ENCODE results near the gene NPDC1. TPM values are rescaled to one million over a fixed set of nuclear protein-coding genes. Genes with fewer than 3 reads are reported as not detected.

NPDC1 gene
- total and polyA plus RNA-seq, 12 donors, result 5.1 to 311 (median 43.3) TPM

DNA sequence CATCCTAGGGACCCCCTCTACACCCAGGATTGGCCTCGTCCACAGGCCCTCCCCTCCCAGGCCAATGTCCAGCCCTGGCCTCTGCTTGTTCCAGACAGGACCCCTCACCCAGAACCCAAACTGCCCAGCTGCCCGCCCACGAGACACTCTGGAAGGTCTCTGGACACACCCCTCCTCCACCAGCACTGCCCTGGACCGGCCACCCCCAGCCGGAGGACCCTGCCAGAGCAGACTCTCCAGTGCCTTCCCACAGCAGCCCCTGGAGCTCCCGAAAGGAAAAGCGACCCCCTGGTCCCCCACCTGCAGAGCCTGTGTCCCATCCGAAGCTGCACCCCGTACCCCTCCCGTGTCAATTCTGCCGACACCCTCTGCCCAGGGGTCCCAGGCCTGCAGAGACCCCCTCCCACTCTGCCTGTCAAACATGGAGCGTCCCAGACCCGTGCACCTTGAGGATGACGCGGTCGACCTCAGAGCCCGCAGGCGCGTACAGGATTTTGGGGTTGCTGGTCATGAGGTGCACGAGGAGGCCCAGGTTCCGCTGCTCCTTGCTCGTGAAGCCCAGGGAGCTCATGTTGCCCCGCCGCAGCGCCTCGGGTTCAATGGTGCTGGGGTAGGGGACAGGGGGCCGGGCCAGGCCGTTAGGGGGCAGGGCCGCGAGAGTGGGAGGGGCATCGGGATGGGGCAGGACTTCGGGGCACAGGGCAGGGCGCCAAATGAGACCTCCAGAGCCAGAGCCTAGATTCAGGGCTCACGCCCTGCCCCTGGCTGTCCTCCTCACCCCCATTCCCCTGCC is 25.9 kb downstream of the NPDC1 start:
- intact Hi-C loops (cut with DNase I), result loop anchor here in 1 of 2 donors (5.0 kb wide), 1 partner anchor 63 kb away; no protein-coding TSS in a partner anchor
- no peaks in the 10 kb centered on the region for H3K4me1 ChIP-seq (replicated peaks in 1 of 2)

GRCh38 chr9:137018761-137019559 is 27.0 kb downstream of the NPDC1 start:
- WGBS, 4 donors, result 90 to 94% (median 92%) methylated on average over 18 to 36 of the region's 36 CpGs
- peaks cover 0 to 38% of the 10 kb centered on the region in 2 donors for H3K36me3 ChIP-seq (replicated peaks in 1 of 2)
- TF ChIP-seq, protein P1, sequence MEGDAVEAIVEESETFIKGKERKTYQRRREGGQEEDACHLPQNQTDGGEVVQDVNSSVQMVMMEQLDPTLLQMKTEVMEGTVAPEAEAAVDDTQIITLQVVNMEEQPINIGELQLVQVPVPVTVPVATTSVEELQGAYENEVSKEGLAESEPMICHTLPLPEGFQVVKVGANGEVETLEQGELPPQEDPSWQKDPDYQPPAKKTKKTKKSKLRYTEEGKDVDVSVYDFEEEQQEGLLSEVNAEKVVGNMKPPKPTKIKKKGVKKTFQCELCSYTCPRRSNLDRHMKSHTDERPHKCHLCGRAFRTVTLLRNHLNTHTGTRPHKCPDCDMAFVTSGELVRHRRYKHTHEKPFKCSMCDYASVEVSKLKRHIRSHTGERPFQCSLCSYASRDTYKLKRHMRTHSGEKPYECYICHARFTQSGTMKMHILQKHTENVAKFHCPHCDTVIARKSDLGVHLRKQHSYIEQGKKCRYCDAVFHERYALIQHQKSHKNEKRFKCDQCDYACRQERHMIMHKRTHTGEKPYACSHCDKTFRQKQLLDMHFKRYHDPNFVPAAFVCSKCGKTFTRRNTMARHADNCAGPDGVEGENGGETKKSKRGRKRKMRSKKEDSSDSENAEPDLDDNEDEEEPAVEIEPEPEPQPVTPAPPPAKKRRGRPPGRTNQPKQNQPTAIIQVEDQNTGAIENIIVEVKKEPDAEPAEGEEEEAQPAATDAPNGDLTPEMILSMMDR (IDR thresholded peaks at IDR 0.05), result no peak
- TF ChIP-seq POLR2A (IDR thresholded peaks at IDR 0.05), result no peak

More for the DNA sequence above, 25.9 kb downstream of the NPDC1 start:
- Histone ChIP-seq H3K4me3 (no peak overlapping the region), H3K36me3 (replicated peaks in 1 of 2) (peaks cover 0 to 28% of the 10 kb centered on the region in 2 donors), H3K9me3 (replicated peaks in 1 of 3) (no peaks in the 10 kb centered on the region), H3K27me3 (no peaks in the 10 kb centered on the region), H3K27ac (no peak overlapping the region)
- DNase-seq, result no peak
- 94 to 96% (median 96%) methylated on average over 12 to 34 of the region's 34 CpGs for WGBS, 4 donors
- TF ChIP-seq POLR2A (IDR thresholded peaks at IDR 0.05), result no peak
- TF ChIP-seq, protein P1 (IDR thresholded peaks at IDR 0.05), result no peak

GRCh38 chr9:137017791-137018497 is 28.0 kb downstream of the NPDC1 start:
- Histone ChIP-seq H3K36me3 (replicated peaks in 1 of 2) (peaks cover 0 to 38% of the 10 kb centered on the region in 2 donors), H3K9me3 (replicated peaks in 1 of 3) (no peaks in the 10 kb centered on the region), H3K27ac (no peak overlapping the region), H3K4me3 (no peak overlapping the region), H3K4me1 (replicated peaks in 1 of 2) (no peaks in the 10 kb centered on the region), H3K27me3 (no peaks in the 10 kb centered on the region)
- no peak for DNase-seq
- TF ChIP-seq, protein P1 (IDR thresholded peaks at IDR 0.05), result no peak
- no peak for TF ChIP-seq POLR2A (IDR thresholded peaks at IDR 0.05)
- intact Hi-C loops (cut with DNase I), result no loop called here
- 92 to 98% (median 95%) methylated on average over 18 to 45 of the region's 45 CpGs for WGBS, 4 donors

More at GRCh38 chr9:137018761-137019559, 27.0 kb downstream of the NPDC1 start:
- Histone ChIP-seq H3K4me1 (replicated peaks in 1 of 2) (no peaks in the 10 kb centered on the region), H3K4me3 (no peak overlapping the region), H3K9me3 (replicated peaks in 1 of 3) (no peaks in the 10 kb centered on the region), H3K27me3 (no peaks in the 10 kb centered on the region), H3K27ac (no peak overlapping the region)
- intact Hi-C loops (cut with DNase I), result no loop called here
- DNase-seq, result no peak

GRCh38 chr9:137017071-137017470 is 28.9 kb downstream of the NPDC1 start:
- Histone ChIP-seq H3K9me3 (replicated peaks in 1 of 3) (no peaks in the 10 kb centered on the region), H3K4me1 (replicated peaks in 1 of 2) (no peaks in the 10 kb centered on the region), H3K27me3 (no peaks in the 10 kb centered on the region), H3K27ac (no peak overlapping the region), H3K4me3 (no peak overlapping the region), H3K36me3 (replicated peaks in 1 of 2) (peaks cover 0 to 38% of the 10 kb centered on the region in 2 donors)
- DNase-seq, result no peak
- intact Hi-C loops (cut with DNase I), result no loop called here
- TF ChIP-seq, protein P1 (IDR thresholded peaks at IDR 0.05), result no peak
- no peak for TF ChIP-seq POLR2A (IDR thresholded peaks at IDR 0.05)
- 95 to 99% (median 97%) methylated on average over 17 to 28 of the region's 28 CpGs for WGBS, 4 donors
